ENCODE measurements around the gene TLR4.

The TLR4 gene

GRCh38 chr9:117714282-117714681 is 10.1 kb downstream of the TLR4 start:
- DNase-seq (ENCODE audit: low spot score): no peak

DNA sequence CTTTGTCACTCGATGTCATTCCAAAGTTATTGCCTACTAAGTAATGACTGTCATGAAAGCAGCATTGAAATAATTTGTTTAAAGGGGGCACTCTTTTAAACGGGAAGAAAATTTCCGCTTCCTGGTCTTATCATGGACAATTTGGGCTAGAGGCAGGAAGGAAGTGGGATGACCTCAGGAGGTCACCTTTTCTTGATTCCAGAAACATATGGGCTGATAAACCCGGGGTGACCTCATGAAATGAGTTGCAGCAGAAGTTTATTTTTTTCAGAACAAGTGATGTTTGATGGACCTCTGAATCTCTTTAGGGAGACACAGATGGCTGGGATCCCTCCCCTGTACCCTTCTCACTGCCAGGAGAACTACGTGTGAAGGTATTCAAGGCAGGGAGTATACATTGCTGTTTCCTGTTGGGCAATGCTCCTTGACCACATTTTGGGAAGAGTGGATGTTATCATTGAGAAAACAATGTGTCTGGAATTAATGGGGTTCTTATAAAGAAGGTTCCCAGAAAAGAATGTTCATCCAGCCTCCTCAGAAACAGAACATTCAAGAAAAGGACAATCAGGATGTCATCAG is 11.3 kb downstream of the TLR4 start:
- no peak for DNase-seq (ENCODE audit: low spot score)

DNA sequence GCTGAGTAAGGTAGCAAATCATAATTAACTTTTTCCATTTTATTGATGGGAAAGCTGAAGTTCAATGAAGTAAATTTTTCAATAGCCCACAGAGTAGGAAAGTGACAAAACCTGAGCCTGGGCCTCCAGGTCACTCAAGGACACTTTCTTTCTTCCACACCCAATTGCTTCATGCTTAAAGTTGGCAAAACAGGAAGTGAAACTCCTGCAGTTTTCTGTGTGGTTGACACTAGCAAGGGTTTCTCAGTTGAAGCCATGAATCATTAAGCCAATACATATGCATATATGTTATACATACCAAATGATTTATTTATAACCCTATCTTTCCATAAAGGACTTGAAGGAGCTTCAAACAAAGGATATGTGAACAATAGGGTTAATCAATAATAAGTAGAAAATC is 13.9 kb downstream of the TLR4 start:
- no peak for DNase-seq (ENCODE audit: low spot score)

DNA sequence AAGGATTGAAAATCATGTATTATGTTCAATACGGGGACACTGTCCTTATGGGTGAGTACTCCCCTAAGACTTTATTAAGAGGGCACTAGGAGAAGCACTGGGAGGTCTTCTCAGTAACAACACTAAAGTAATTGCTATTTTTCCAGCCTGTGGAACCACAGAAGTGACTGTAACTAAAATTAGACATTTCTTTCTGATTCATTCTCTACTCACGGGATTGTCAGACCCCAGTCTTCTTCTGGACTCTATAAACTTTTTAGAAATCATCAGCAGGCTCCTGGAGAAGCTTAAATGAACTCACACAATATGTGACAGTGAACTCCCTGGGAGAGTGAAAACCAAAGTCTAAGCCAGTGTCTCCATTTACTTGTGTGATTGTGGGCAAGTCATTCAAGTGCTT is 14.5 kb downstream of the TLR4 start:
- DNase-seq (ENCODE audit: low spot score): no peak

- DNase-seq (ENCODE audit: low spot score): no peak
Measured at GRCh38 chr9:117719161-117719920, 15.1 kb downstream of the TLR4 start.

DNA sequence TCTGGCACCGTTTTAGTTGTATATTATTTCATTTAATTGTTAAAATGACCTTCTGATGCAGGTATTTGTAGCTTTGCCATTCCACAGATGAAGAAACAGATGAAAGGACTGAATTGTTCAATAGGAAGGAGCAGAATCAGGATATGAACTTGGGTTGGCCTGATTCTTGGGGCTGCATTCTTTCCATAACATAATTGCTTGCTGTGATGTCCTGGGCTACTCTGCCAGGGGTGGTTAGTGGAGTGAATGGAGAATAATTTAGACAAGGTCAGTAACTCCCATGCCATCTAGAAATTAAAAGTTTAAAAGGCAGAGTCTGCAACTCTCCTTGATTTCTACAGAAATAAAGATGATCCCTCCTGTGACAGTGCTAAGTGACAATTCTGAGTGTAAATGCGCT is 15.9 kb downstream of the TLR4 start:
- no peak for DNase-seq (ENCODE audit: low spot score)

- no peak for DNase-seq (ENCODE audit: low spot score)
Measured at GRCh38 chr9:117720555-117720954, 16.4 kb downstream of the TLR4 start.

- no peak for DNase-seq (ENCODE audit: low spot score)
Measured at GRCh38 chr9:117720987-117721386, 16.8 kb downstream of the TLR4 start.

- DNase-seq (ENCODE audit: low spot score): no peak
Measured at GRCh38 chr9:117722108-117722761, 18.0 kb downstream of the TLR4 start.

- no peak for DNase-seq (ENCODE audit: low spot score)
Measured at GRCh38 chr9:117723986-117724625, 19.9 kb downstream of the TLR4 start.

- DNase-seq (ENCODE audit: low spot score): no peak
Measured at GRCh38 chr9:117725426-117725887, 21.3 kb downstream of the TLR4 start.

DNA sequence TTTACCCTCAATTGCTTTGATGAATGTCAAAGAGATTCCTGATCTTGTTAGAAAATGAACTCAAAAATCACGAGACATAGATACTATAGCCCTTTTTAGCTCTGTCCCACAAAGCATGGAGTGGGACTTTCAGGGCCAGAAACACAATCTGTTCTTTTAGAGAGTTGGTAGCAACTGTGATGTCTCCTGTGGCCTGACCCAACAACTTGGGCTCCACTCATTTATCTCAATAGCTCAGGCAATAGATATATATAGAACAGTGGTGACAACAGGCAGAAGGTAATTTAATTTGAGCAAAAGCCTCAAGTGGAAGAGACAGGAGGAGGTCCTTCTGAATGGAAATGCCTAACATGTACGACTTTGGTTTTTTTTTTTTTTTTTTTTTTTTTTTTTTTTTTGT is 25.2 kb downstream of the TLR4 start:
- DNase-seq (ENCODE audit: low spot score): no peak

GRCh38 chr9:117732494-117732893 is 28.3 kb downstream of the TLR4 start:
- DNase-seq (ENCODE audit: low spot score): no peak

- no peak for DNase-seq (ENCODE audit: low spot score)
Measured at GRCh38 chr9:117733465-117733864, 29.3 kb downstream of the TLR4 start.

GRCh38 chr9:117734082-117734481 is 29.9 kb downstream of the TLR4 start:
- no peak for DNase-seq (ENCODE audit: low spot score)

DNA sequence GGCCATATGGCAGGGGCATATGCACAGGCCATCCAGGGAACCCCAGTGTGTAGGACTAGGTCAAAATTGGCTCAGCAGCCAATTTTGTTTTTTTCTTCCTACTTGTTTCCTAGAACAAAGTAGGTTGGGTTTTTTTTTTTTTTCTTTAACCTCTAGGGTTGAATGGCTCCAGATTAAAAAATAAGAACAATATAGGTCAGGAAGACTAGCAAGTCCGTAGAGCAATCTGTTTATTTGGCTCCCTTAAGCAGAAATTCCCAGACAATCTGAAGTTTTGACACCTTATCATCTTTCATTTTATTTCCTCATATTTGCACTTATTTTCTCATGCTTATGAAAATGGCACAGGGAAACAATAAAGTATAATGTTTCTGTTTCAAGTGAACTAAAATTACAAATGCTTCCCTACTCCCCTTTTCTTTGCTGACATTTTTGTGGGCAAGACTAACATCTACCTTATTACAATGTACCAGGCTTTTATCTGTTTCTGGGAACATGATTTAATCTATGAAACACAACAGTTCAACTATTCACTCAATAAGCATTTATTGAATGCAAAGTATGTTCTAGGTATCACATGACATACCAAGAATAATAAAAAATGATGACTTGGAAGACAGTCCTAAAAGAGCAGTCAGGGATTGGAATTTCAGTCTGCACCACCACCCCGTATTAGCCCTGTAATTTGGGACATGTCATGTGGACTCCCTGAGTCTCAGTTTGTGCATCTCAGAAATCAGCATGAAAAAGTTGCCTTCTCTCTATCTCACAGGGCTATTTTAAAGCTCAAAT is 30.5 kb downstream of the TLR4 start:
- no peak for DNase-seq (ENCODE audit: low spot score)

- no peak for DNase-seq (ENCODE audit: low spot score)
Measured at GRCh38 chr9:117737721-117738226, 33.6 kb downstream of the TLR4 start.

DNA sequence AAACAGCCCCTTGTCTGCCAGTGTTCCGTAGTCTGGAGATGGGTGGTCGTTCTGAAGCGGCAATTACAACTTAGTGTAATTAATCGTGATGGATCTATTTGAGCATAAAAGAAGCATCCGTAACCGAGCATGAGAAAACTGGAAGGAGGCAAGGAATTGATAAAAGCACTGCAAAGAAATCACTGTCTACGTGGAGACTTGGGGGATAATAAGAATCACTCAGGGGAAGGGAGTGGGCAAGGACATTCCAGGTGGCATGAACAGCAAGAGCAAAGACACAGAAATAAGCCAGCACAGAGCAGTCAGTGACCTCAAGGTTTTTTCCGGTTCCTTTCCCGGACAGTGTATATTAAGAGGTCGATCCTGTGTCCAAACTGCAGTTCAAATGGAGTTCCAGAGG is 35.0 kb downstream of the TLR4 start:
- DNase-seq (ENCODE audit: low spot score): no peak

DNA sequence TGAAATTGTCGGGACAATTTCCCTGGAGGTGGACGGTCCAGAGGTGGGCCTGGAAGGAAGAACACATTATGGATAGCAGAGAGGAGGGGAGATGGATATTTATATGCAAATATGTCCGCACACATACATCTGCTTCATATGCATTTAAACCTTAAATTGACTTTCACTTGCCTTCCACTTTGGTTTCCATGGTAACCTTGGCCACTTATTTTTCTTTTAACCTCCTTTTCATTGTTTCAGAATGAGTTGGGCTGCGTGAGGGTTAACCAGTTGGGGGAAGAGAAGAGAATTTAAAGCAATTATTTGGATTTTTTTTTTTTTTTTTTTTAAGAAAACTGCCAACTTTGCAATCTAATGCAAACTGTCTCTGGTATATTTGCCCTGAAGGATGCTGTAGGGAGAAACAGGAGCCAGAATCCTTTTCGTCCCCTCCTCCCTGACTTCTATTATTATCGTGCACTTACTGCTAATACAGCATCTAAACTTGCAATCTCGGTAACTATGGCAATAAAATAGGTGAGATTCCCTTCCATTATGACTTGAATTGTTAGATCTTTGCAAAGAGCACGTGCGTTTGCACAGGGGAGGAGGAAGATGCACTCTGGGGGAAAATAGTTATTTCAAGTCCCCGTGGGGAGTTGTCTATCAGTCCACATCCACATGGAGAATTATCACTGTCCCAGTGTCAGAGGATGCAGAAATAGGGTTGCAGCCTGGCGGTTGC is 35.6 kb downstream of the TLR4 start:
- no peak for DNase-seq (ENCODE audit: low spot score)

DNA sequence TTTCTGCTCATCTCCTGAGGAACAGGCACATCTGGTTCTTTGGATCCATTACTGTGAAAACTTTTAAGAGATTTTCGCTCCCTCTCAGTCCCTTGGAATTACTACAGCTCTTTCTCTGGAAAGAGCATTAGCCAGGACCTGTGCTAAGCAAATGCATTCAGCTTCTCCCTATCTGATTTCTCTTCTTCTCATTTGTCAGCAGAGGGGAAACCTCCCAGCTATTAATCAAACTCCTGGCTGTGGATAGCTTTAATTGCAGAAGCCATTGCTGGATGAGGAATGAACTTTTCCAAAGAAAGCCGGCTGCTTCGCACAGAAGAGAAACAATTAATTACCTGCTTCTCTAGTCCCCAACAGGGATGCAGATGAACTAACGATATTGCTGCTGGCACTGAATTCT is 37.9 kb downstream of the TLR4 start:
- no peak for DNase-seq (ENCODE audit: low spot score)

- no peak for DNase-seq (ENCODE audit: low spot score)
Measured at GRCh38 chr9:117744369-117744768, 40.2 kb downstream of the TLR4 start.

All from LoVo (cell line).